HG03558 (cell line): ENCODE measurements around the gene IFNLR1.

Experiments used
- ATAC-seq: cut with Tn5 transposase; IDR thresholded peaks from one replicate; pipeline ENCODE4 v1.9.1; 2021; ENCODE audit warnings: moderate number of reproducible peaks; ENCODE audit not compliant: unreplicated experiment; ENCODE audit errors: extremely low read depth

IFNLR1 gene

GRCh38 chr1:24110642-24111261 lies 76.3 kb downstream of the IFNLR1 start:
- ATAC-seq = no peak

- no peak for ATAC-seq
Measured at GRCh38 chr1:24109686-24110475, 77.2 kb downstream of the IFNLR1 start.

- ATAC-seq = no peak
Measured at GRCh38 chr1:24109166-24109483, 78.0 kb downstream of the IFNLR1 start.

- no peak for ATAC-seq
Measured at GRCh38 chr1:24108334-24109165, 78.5 kb downstream of the IFNLR1 start.

- ATAC-seq = no peak
Measured at GRCh38 chr1:24107462-24108138, 79.5 kb downstream of the IFNLR1 start.

- no peak for ATAC-seq
Measured at GRCh38 chr1:24105368-24106160, 81.5 kb downstream of the IFNLR1 start.

- ATAC-seq = no peak
Measured at GRCh38 chr1:24104854-24105253, 82.2 kb downstream of the IFNLR1 start.
